Activated B cell treated with CpG ODN at 0.5 μM for 24 hours (primary cell): ENCODE data around the gene SCEL. TPM values are rescaled to one million over a fixed set of nuclear protein-coding genes. Genes with fewer than 3 reads are reported as not detected.

Experiments
- ATAC-seq: fragments of 200-7000 bp; cut with Tn5 transposase; one replicate; pipeline ENCODE4 v1.10.0; 2021; ENCODE audit warnings: low read depth, mild to moderate bottlenecking, moderate library complexity
- CTCF ChIA-PET: fragments of 350-600 bp; sonication (Branson Sonifier 250); formaldehyde crosslinking; loops from one replicate; lab custom pipeline; 2021; ENCODE audit warnings: antibody characterized with exemption; lab: Charles Lee
- POLR2A ChIA-PET: fragments of 350-600 bp; sonication (Branson Sonifier 250); formaldehyde crosslinking; loops from one replicate; lab custom pipeline; 2021; ENCODE audit warnings: antibody characterized with exemption; lab: Charles Lee
- DNase-seq: peaks from one replicate; pipeline ENCODE4 v3.0.0; 2022
- H3K27ac Mint-ChIP-seq: one replicate; pipeline ENCODE4 v1.8.0; 2020; ENCODE audit warnings: mixed read lengths
- H3K27me3 Mint-ChIP-seq: one replicate; pipeline ENCODE4 v1.8.0; 2021; ENCODE audit warnings: mixed read lengths
- H3K36me3 Mint-ChIP-seq: one replicate; pipeline ENCODE4 v1.8.0; 2021; ENCODE audit warnings: low read depth, mixed read lengths
- H3K4me1 Mint-ChIP-seq: one replicate; pipeline ENCODE4 v1.8.0; 2021; ENCODE audit warnings: mixed read lengths
- H3K4me3 Mint-ChIP-seq: one replicate; pipeline ENCODE4 v1.8.0; 2020; ENCODE audit warnings: mild to moderate bottlenecking, mixed read lengths
- H3K9me3 Mint-ChIP-seq: one replicate; pipeline ENCODE4 v1.8.0; 2020; ENCODE audit warnings: mixed read lengths
- CTCF ChIP-seq: fragments of 200-600 bp; IDR thresholded peaks from one replicate; pipeline ENCODE4 v1.8.0; 2022; ENCODE audit warnings: antibody characterized with exemption, mild to moderate bottlenecking
- intact Hi-C: fragments of 100-400 bp; cut with micrococcal nuclease; formaldehyde crosslinking; loops from one replicate; pipeline ENCODE4 v1.15.1; 2024
- total RNA-seq: library from RNA; stranded (reverse); gene quantifications from 2 replicates; pipeline ENCODE4 v1.2.3, GENCODE V29; 2022

The SCEL gene
- total RNA-seq, 1 donor from 2014 or later: not detected

- POLR2A ChIA-PET: no interaction called here
- intact Hi-C loops: no loop called here
- CTCF ChIA-PET: no interaction called here
- H3K36me3 Mint-ChIP-seq: no peaks in the 10 kb centered on the region
- no peaks in the 10 kb centered on the region for H3K9me3 Mint-ChIP-seq
- peaks cover 18% of the 10 kb centered on the region for H3K27me3 Mint-ChIP-seq
- DNase-seq (no peak), ATAC-seq (no peak)
- no peak overlapping the region for H3K4me3 Mint-ChIP-seq
- H3K4me1 Mint-ChIP-seq: no peaks in the 10 kb centered on the region
- no peak for TF ChIP-seq CTCF
- no peak overlapping the region for H3K27ac Mint-ChIP-seq
These were observed 36.5 kb downstream of the SCEL start for GRCh38 chr13:77571956-77572355.

- ChIA-PET POLR2A (no interaction called here), CTCF (interaction anchor here (1.2 to 2.2 kb wide), 2 partner anchors 81 kb away, joined by 4 to 9 read pairs; no protein-coding TSS in a partner anchor)
- no peak for ATAC-seq
- H3K4me1 Mint-ChIP-seq: no peaks in the 10 kb centered on the region
- TF ChIP-seq CTCF: no peak
- H3K4me3 Mint-ChIP-seq: no peak overlapping the region
- no peak overlapping the region for H3K27ac Mint-ChIP-seq
- H3K27me3 Mint-ChIP-seq: peaks cover 25% of the 10 kb centered on the region
- no peaks in the 10 kb centered on the region for H3K36me3 Mint-ChIP-seq
- H3K9me3 Mint-ChIP-seq: no peaks in the 10 kb centered on the region
- no peak for DNase-seq
- intact Hi-C loops: no loop called here
These were observed 38.6 kb downstream of the SCEL start for GRCh38 chr13:77574096-77574495.

- no peak overlapping the region for H3K4me3 Mint-ChIP-seq
- ATAC-seq: no peak
These were observed 44.5 kb downstream of the SCEL start for GRCh38 chr13:77579959-77580358.

GRCh38 chr13:77580748-77581147, 45.2 kb downstream of the SCEL start:
- no peaks in the 10 kb centered on the region for H3K36me3 Mint-ChIP-seq
- TF ChIP-seq CTCF: no peak
- H3K4me1 Mint-ChIP-seq: no peaks in the 10 kb centered on the region
- H3K9me3 Mint-ChIP-seq: no peaks in the 10 kb centered on the region
- DNase-seq (no peak), ATAC-seq (no peak)
- peaks cover 22% of the 10 kb centered on the region for H3K27me3 Mint-ChIP-seq
- H3K27ac Mint-ChIP-seq: no peak overlapping the region
- CTCF ChIA-PET: no interaction called here
- POLR2A ChIA-PET: no interaction called here
- H3K4me3 Mint-ChIP-seq: no peak overlapping the region
- intact Hi-C loops: no loop called here

More at GRCh38 chr13:77579959-77580358, 44.5 kb downstream of the SCEL start:
- intact Hi-C loops: no loop called here
- POLR2A ChIA-PET: no interaction called here
- Mint-ChIP-seq H3K9me3 (no peaks in the 10 kb centered on the region), H3K27ac (no peak overlapping the region), H3K4me1 (no peaks in the 10 kb centered on the region), H3K27me3 (peaks cover 22% of the 10 kb centered on the region), H3K36me3 (no peaks in the 10 kb centered on the region)
- TF ChIP-seq CTCF: no peak
- no peak for DNase-seq
- CTCF ChIA-PET: no interaction called here

GRCh38 chr13:77583581-77583980, 48.1 kb downstream of the SCEL start:
- CTCF ChIA-PET: no interaction called here

More at GRCh38 chr13:77583581-77583980, 48.1 kb downstream of the SCEL start:
- no peaks in the 10 kb centered on the region for H3K9me3 Mint-ChIP-seq
- DNase-seq (no peak), ATAC-seq (no peak)
- H3K4me1 Mint-ChIP-seq: no peaks in the 10 kb centered on the region
- peaks cover 5% of the 10 kb centered on the region for H3K27me3 Mint-ChIP-seq
- intact Hi-C loops: no loop called here
- no peak for TF ChIP-seq CTCF
- H3K27ac Mint-ChIP-seq: no peak overlapping the region
- no peak overlapping the region for H3K4me3 Mint-ChIP-seq
- POLR2A ChIA-PET: no interaction called here
- H3K36me3 Mint-ChIP-seq: no peaks in the 10 kb centered on the region
